Measurements from ENCODE around the gene COPS4. TPM values are rescaled to one million over a fixed set of nuclear protein-coding genes. Genes with fewer than 3 reads are reported as not detected.
"Not testable (repeated sequence)": the region's sequence is repeated elsewhere in the genome, so short reads cannot be mapped to it uniquely, and the experiment has no call there.

The COPS4 gene
- total RNA-seq, 1 donor from 2014 or later, result 92.4 TPM

DNA sequence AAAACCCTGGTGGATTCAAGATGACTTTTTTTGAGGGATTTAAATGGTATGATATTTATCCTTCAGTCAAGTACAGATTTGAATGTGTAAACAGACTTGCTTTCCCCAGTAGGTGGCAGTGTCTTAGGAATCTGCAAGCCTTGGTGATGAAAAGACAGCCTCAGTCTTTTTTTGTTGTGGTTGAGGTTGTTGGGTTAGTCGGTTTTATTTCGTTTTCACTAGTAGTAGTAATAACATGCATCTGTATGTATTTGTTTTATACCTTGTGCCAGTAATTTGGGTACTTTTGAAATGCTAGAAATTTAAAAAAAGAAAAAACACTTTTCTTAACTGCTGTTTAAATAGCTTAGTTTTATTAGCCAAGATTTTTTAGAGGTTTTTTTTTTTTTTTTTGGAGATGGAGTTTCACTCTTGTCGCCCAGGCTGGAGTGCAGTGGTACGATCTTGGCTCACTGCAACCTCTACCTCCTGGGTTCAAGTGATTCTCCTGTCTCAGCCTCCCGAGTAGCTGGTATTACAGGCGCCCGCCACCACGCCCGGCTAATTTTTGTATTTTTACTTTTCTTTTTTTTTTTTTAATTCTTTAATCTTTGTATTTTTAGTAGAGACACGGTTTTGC, 39.2 kb downstream of the COPS4 start:
- Histone ChIP-seq H3F3A (ENCODE audit: low read depth) (no peaks in the 10 kb centered on the region), H3K4me3 (no peak overlapping the region), H3K4me1 (no peaks in the 10 kb centered on the region), H3K79me2 (ENCODE audit: low read depth) (no peaks in the 10 kb centered on the region), H3K9me3 (ENCODE audit: low read depth) (no peaks in the 10 kb centered on the region), H2AFZ (replicated peaks) (no peak overlapping the region), H3K27me3 (no peaks in the 10 kb centered on the region), H4K20me1 (ENCODE audit: low read depth) (no peaks in the 10 kb centered on the region), H3K36me3 (no peaks in the 10 kb centered on the region), H3K9ac (no peak overlapping the region), H3K27ac (no peak overlapping the region), H3K4me2 (no peak overlapping the region)
- peak; percentile 74 for DNase-seq (ENCODE audit: low spot score)
- no peak overlapping the region for H3K4me3 Mint-ChIP-seq
- H3K27ac Mint-ChIP-seq, result no peak overlapping the region
- TF ChIP-seq, protein P1, sequence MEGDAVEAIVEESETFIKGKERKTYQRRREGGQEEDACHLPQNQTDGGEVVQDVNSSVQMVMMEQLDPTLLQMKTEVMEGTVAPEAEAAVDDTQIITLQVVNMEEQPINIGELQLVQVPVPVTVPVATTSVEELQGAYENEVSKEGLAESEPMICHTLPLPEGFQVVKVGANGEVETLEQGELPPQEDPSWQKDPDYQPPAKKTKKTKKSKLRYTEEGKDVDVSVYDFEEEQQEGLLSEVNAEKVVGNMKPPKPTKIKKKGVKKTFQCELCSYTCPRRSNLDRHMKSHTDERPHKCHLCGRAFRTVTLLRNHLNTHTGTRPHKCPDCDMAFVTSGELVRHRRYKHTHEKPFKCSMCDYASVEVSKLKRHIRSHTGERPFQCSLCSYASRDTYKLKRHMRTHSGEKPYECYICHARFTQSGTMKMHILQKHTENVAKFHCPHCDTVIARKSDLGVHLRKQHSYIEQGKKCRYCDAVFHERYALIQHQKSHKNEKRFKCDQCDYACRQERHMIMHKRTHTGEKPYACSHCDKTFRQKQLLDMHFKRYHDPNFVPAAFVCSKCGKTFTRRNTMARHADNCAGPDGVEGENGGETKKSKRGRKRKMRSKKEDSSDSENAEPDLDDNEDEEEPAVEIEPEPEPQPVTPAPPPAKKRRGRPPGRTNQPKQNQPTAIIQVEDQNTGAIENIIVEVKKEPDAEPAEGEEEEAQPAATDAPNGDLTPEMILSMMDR (IDR thresholded peaks at IDR 0.05), result peak; percentile 81
- no peak for TF ChIP-seq EZH2phosphoT487 (IDR thresholded peaks at IDR 0.05)
- H3K27me3 Mint-ChIP-seq (ENCODE audit: insufficient read depth, low read depth), result no peaks in the 10 kb centered on the region
- peaks cover under 1% of the 10 kb centered on the region for H3K4me1 Mint-ChIP-seq
- H3K9me3 Mint-ChIP-seq, result no peaks in the 10 kb centered on the region
- H3K36me3 Mint-ChIP-seq, result peaks cover 15% of the 10 kb centered on the region

DNA sequence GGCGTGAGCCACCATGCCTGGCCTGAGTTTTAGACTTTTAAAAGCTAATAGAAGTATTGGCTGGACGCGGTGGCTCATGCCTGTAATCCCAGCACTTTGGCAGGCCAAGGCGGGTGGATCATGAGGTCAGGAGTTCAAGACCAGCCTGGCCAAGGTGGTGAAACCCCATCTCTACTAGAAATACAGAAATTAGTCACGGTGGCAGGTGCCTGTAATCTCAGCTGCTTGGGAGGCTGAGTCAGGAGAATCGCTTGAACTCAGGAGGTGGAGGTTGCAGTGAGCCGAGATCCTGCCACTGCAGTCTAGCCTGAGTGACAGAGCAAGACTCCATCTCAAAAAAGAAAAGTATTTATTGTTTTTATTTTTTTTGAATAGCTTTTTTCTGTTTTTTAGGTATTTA, 39.8 kb downstream of the COPS4 start:
- H3K4me1 ChIP-seq; H3K79me2 ChIP-seq (ENCODE audit: low read depth); H3K4me1 Mint-ChIP-seq; H3K36me3 ChIP-seq; H3K9ac ChIP-seq; H3K9me3 Mint-ChIP-seq; DNase-seq (ENCODE audit: low spot score); H3K4me3 Mint-ChIP-seq; H3K27ac ChIP-seq; H2AFZ ChIP-seq (replicated peaks); H3K4me3 ChIP-seq; H3K27ac Mint-ChIP-seq; H3K4me2 ChIP-seq; H3F3A ChIP-seq (ENCODE audit: low read depth); H3K9me3 ChIP-seq (ENCODE audit: low read depth); H4K20me1 ChIP-seq (ENCODE audit: low read depth); H3K27me3 Mint-ChIP-seq (ENCODE audit: insufficient read depth, low read depth); H3K27me3 ChIP-seq: not testable (repeated sequence)
- H3K36me3 Mint-ChIP-seq, result peaks cover 14% of the 10 kb centered on the region

DNA sequence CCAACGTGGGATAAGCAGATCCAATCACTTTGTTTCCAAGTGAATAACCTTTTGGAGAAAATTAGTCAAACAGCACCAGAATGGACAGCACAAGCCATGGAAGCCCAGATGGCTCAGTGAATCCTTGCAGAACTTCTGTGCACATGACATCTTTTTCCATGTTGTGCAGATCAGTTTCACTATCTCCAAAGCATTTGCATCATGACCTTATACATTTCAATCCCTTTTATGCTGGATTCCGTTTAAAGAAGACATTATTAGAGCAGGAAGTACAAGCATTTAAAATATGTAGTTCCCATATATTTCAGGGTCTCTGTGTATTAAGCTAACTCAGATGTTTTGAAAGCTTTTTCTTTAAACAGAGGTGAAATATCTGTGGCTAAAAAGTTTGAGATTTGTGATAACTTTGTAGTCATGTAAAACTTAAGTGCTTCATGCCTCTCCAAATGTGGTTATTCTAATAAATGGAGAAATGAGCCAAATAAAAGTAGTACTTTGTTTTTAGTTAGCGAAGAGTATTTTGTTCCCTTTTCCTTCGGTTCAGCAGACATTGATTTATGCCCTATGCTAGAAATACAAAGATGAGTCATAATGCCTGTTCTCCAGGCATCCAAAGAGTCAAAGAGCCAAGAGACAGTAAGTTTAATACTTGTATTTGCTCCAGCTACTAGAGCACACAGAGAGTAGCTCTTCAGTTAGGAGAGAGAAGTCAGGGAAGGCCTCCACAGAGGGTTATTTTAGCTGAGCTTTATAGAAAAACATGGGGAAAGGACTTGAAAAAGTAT, 40.5 kb downstream of the COPS4 start:
- DNase-seq (ENCODE audit: low spot score), result no peak
- Mint-ChIP-seq H3K27ac (no peak overlapping the region), H3K27me3 (ENCODE audit: insufficient read depth, low read depth) (peaks cover 2% of the 10 kb centered on the region), H3K36me3 (peaks cover 10% of the 10 kb centered on the region), H3K4me1 (no peaks in the 10 kb centered on the region), H3K4me3 (no peak overlapping the region), H3K9me3 (no peaks in the 10 kb centered on the region)
- H3K9me3 ChIP-seq (ENCODE audit: low read depth), result no peaks in the 10 kb centered on the region
- no peaks in the 10 kb centered on the region for H3K27me3 ChIP-seq
- H3F3A ChIP-seq (ENCODE audit: low read depth), result no peaks in the 10 kb centered on the region
- H3K4me2 ChIP-seq, result no peak overlapping the region
- no peak overlapping the region for H3K27ac ChIP-seq
- no peak overlapping the region for H3K9ac ChIP-seq
- TF ChIP-seq, protein P1 (IDR thresholded peaks at IDR 0.05), result no peak
- TF ChIP-seq EZH2 (IDR thresholded peaks at IDR 0.05) (no peak), EZH2phosphoT487 (IDR thresholded peaks at IDR 0.05) (no peak)
- H3K36me3 ChIP-seq, result no peaks in the 10 kb centered on the region
- H4K20me1 ChIP-seq (ENCODE audit: low read depth), result no peaks in the 10 kb centered on the region
- no peaks in the 10 kb centered on the region for H3K79me2 ChIP-seq (ENCODE audit: low read depth)
- H2AFZ ChIP-seq (replicated peaks), result no peak overlapping the region
- no peaks in the 10 kb centered on the region for H3K4me1 ChIP-seq
- H3K4me3 ChIP-seq, result no peak overlapping the region

DNA sequence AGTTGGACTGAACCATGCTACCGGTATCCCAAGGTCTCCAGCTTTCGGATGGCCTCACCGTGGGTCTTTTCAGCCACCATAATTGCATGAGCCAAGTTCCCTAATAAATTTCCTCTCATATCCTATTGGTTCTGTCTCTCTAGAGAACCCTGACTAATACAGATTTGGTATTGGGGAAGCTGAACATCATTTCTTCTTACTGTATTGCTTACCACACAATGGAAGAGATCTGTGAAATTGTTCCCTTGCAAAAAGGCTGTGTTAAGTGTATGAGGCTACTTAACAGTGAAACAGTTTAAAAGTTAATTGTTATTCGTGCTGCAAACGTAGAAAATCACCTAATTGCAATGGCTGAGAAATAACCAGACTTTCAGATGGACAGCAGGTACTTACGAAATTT, 45.6 kb downstream of the COPS4 start:
- Histone ChIP-seq H3K27me3 (no peaks in the 10 kb centered on the region), H3K27ac (no peak overlapping the region), H2AFZ (replicated peaks) (no peak overlapping the region), H3K4me3 (no peak overlapping the region), H4K20me1 (ENCODE audit: low read depth) (no peaks in the 10 kb centered on the region), H3K36me3 (no peaks in the 10 kb centered on the region), H3K4me1 (no peaks in the 10 kb centered on the region), H3K9ac (no peak overlapping the region), H3K79me2 (ENCODE audit: low read depth) (no peaks in the 10 kb centered on the region), H3F3A (ENCODE audit: low read depth) (no peaks in the 10 kb centered on the region), H3K4me2 (no peak overlapping the region), H3K9me3 (ENCODE audit: low read depth) (no peaks in the 10 kb centered on the region)
- no peak for DNase-seq (ENCODE audit: low spot score)
- Mint-ChIP-seq H3K4me1 (no peaks in the 10 kb centered on the region), H3K27ac (no peak overlapping the region), H3K4me3 (no peak overlapping the region), H3K36me3 (peaks cover 10% of the 10 kb centered on the region), H3K27me3 (ENCODE audit: insufficient read depth, low read depth) (peaks cover 2% of the 10 kb centered on the region), H3K9me3 (peaks cover 2% of the 10 kb centered on the region)
- TF ChIP-seq EZH2phosphoT487 (IDR thresholded peaks at IDR 0.05), result no peak
- TF ChIP-seq EZH2 (IDR thresholded peaks at IDR 0.05), result no peak
- TF ChIP-seq, protein P1 (IDR thresholded peaks at IDR 0.05), result no peak

Data from neural progenitor cell (in vitro differentiated cells).